GM20000 (cell line): ENCODE measurements around the gene MICALL2.

Experiments used
- DNase-seq: peaks from one replicate; pipeline ENCODE4 v3.0.0; 2012; ENCODE audit warnings: low spot score
- CTCF ChIP-seq: IDR thresholded peaks from 2 replicates; pipeline ENCODE4 v1.5.1; 2012; ENCODE audit warnings: mild to moderate bottlenecking, control low read depth; ENCODE audit errors: extremely low read depth, missing control alignments

MICALL2 gene

GRCh38 chr7:1475991-1476390 lies 16.7 kb upstream of the MICALL2 start:
- DNase-seq, result no peak
- TF ChIP-seq CTCF, result no peak

- no peak for DNase-seq
- TF ChIP-seq CTCF, result no peak
Measured at GRCh38 chr7:1475393-1475792, 16.1 kb upstream of the MICALL2 start.

GRCh38 chr7:1474736-1475135 lies 15.5 kb upstream of the MICALL2 start:
- DNase-seq, result no peak
- TF ChIP-seq CTCF, result no peak

GRCh38 chr7:1473864-1474512 lies 14.7 kb upstream of the MICALL2 start:
- peak; percentile 93 for TF ChIP-seq CTCF
- DNase-seq, result peak; percentile 94

GRCh38 chr7:1470901-1471300 lies 11.6 kb upstream of the MICALL2 start:
- DNase-seq, result no peak
- no peak for TF ChIP-seq CTCF

- no peak for TF ChIP-seq CTCF
- no peak for DNase-seq
Measured at GRCh38 chr7:1468643-1469298, 9.5 kb upstream of the MICALL2 start.

- no peak for TF ChIP-seq CTCF
- DNase-seq, result no peak
Measured at GRCh38 chr7:1468203-1468602, 8.9 kb upstream of the MICALL2 start.
